Thoracic aorta (tissue), 2 donors: ENCODE data around the gene UGGT2. TPM values are rescaled to one million over a fixed set of nuclear protein-coding genes. Genes with fewer than 3 reads are reported as not detected.
"Not testable (repeated sequence)": the region's sequence is repeated elsewhere in the genome, so short reads cannot be mapped to it uniquely, and the experiment has no call there.

ENCODE experiments used
- ATAC-seq: fragments of 150-250 bp; one replicate; pipeline ENCODE4 v1.8.0; 2017; ENCODE audit warnings: low read depth; ENCODE audit not compliant: insufficient number of reproducible peaks, low FRiP score
- DNase-seq: peaks from one replicate; pipeline ENCODE4 v3.0.0-alpha.2; 2020; ENCODE audit warnings: low spot score
- H3K27ac ChIP-seq, 2 donors: fragments of 200-600 bp; sonication (generic); 1 replicate in 1 of 2; 2 replicates in 1 of 2; pipeline ENCODE4 v1.5.1; 2016; ENCODE audit warnings: mild to moderate bottlenecking in 2 of 2, moderate library complexity in 2 of 2
- H3K27me3 ChIP-seq: fragments of 200-600 bp; sonication (generic); replicated peaks from 2 replicates; pipeline ENCODE4 v1.6.0; 2016; ENCODE audit warnings: mild to moderate bottlenecking; ENCODE audit not compliant: insufficient read depth
- H3K36me3 ChIP-seq: fragments of 200-600 bp; sonication (generic); one replicate; pipeline ENCODE4 v1.5.1; 2016
- H3K4me1 ChIP-seq, 2 donors: fragments of 200-600 bp; sonication (generic); 1 replicate in 1 of 2; 2 replicates in 1 of 2; pipeline versions ENCODE4 v1.5.1 to v1.6.0; 2016; ENCODE audit warnings: low read depth in 2 of 2, mild to moderate bottlenecking in 1 of 2; ENCODE audit not compliant: control insufficient read depth in 1 of 2
- H3K4me3 ChIP-seq: fragments of 200-600 bp; sonication (generic); 2 replicates; pipeline ENCODE4 v1.5.1; 2016; ENCODE audit warnings: mild to moderate bottlenecking
- H3K9me3 ChIP-seq: fragments of 200-600 bp; sonication (generic); 2 replicates; pipeline ENCODE4 v1.5.1; 2016
- CTCF ChIP-seq: fragments of 200-600 bp; sonication (generic); IDR thresholded peaks from one replicate; pipeline ENCODE4 v1.5.1; 2019; ENCODE audit warnings: antibody characterized with exemption
- total RNA-seq, 2 donors: library from RNA; depleted of rRNA; stranded (reverse); fragments of >200 nt; gene quantifications; one replicate each; pipeline versions ENCODE4 v1.1.0 to v1.2.3, GENCODE V29; 2016

UGGT2 gene
- total RNA-seq, 2 donors from 2014 or later = 80.8 to 116 TPM

GRCh38 chr13:95791084-95791722, 262.0 kb downstream of the UGGT2 start:
- H3K36me3 ChIP-seq = peaks cover 29% of the 10 kb centered on the region

GRCh38 chr13:95789315-95789714, 263.9 kb downstream of the UGGT2 start:
- not testable (repeated sequence) for H3K27ac ChIP-seq, H3K9me3 ChIP-seq, H3K4me1 ChIP-seq, H3K4me3 ChIP-seq, DNase-seq, H3K27me3 ChIP-seq, ATAC-seq
- H3K36me3 ChIP-seq = peaks cover 29% of the 10 kb centered on the region

More at GRCh38 chr13:95791084-95791722, 262.0 kb downstream of the UGGT2 start:
- Histone ChIP-seq H3K4me3 (no peak overlapping the region), H3K4me1 (no peaks in the 10 kb centered on the region), H3K27ac (no peak overlapping the region), H3K9me3 (no peaks in the 10 kb centered on the region), H3K27me3 (no peaks in the 10 kb centered on the region)
- DNase-seq (no peak), ATAC-seq (no peak)
- no peak for TF ChIP-seq CTCF

- TF ChIP-seq CTCF = no peak
- H3K27ac ChIP-seq = no peak overlapping the region
- no peaks in the 10 kb centered on the region for H3K9me3 ChIP-seq
- peaks cover 7 to 12% of the 10 kb centered on the region in 2 donors for H3K4me1 ChIP-seq
- no peak for ATAC-seq
- H3K27me3 ChIP-seq = no peaks in the 10 kb centered on the region
- H3K4me3 ChIP-seq = no peak overlapping the region
- DNase-seq = no peak
- H3K36me3 ChIP-seq = peaks cover 23% of the 10 kb centered on the region
Measured at GRCh38 chr13:95788100-95788463, 265.1 kb downstream of the UGGT2 start.

- no peaks in the 10 kb centered on the region for H3K27me3 ChIP-seq
- DNase-seq (no peak), ATAC-seq (no peak)
- peaks cover 7 to 12% of the 10 kb centered on the region in 2 donors for H3K4me1 ChIP-seq
- no peak overlapping the region for H3K4me3 ChIP-seq
- H3K27ac ChIP-seq = no peak overlapping the region
- no peaks in the 10 kb centered on the region for H3K9me3 ChIP-seq
- no peak for TF ChIP-seq CTCF
- H3K36me3 ChIP-seq = peaks cover 20% of the 10 kb centered on the region
Measured at GRCh38 chr13:95787356-95788099, 265.7 kb downstream of the UGGT2 start.

GRCh38 chr13:95784900-95785290, 268.3 kb downstream of the UGGT2 start:
- Histone ChIP-seq H3K27me3 (no peaks in the 10 kb centered on the region), H3K4me3 (no peak overlapping the region), H3K9me3 (no peaks in the 10 kb centered on the region), H3K4me1 (peaks cover 7 to 12% of the 10 kb centered on the region in 2 donors), H3K36me3 (peaks cover 11% of the 10 kb centered on the region), H3K27ac (no peak overlapping the region)
- no peak for ATAC-seq
- TF ChIP-seq CTCF = no peak
- DNase-seq = no peak
